Stimulated activated naive CD8-positive, alpha-beta T cell treated with anti-CD3 and anti-CD28 coated beads, Interleukin-15, Interleukin-2, amounts not matched to agents 100 ng/mL and 50 ng/mL, for 24 hours (primary cell): Measurements from ENCODE around the gene SHBG.
A peak's percentile ranks its signal among the peaks of the same experiment; 100 is the strongest.
"Not testable (repeated sequence)": the region's sequence is repeated elsewhere in the genome, so short reads cannot be mapped to it uniquely, and the experiment has no call there.

ENCODE experiments used
- H3K27ac Mint-ChIP-seq: one replicate; pipeline ENCODE4 v1.8.0; 2021; ENCODE audit warnings: mild to moderate bottlenecking, mixed read lengths
- H3K27me3 Mint-ChIP-seq: one replicate; pipeline ENCODE4 v1.8.0; 2021; ENCODE audit warnings: mixed read lengths
- H3K36me3 Mint-ChIP-seq: one replicate; pipeline ENCODE4 v1.8.0; 2021; ENCODE audit warnings: low read depth, mixed read lengths
- H3K4me1 Mint-ChIP-seq: one replicate; pipeline ENCODE4 v1.8.0; 2021; ENCODE audit warnings: low read depth, mixed read lengths
- H3K4me3 Mint-ChIP-seq: one replicate; pipeline ENCODE4 v1.8.0; 2021; ENCODE audit warnings: mild to moderate bottlenecking, mixed read lengths
- H3K9me3 Mint-ChIP-seq: one replicate; pipeline ENCODE4 v1.8.0; 2021; ENCODE audit warnings: mixed read lengths

The SHBG gene

GRCh38 chr17:7626956-7627249 lies 3.0 kb upstream of the SHBG start:
- Mint-ChIP-seq H3K4me1 (peaks cover 10% of the 10 kb centered on the region), H3K4me3 (peak overlapping the region; percentile 85), H3K9me3 (no peaks in the 10 kb centered on the region), H3K27ac (peak overlapping the region; percentile 61), H3K36me3 (no peaks in the 10 kb centered on the region), H3K27me3 (no peaks in the 10 kb centered on the region)

- H3K27me3 Mint-ChIP-seq, result no peaks in the 10 kb centered on the region
- peak within 1 kb of the TSS; percentile 61 for H3K27ac Mint-ChIP-seq
- peak within 1 kb of the TSS; percentile 85 for H3K4me3 Mint-ChIP-seq
- peaks cover 10% of the 10 kb centered on the region for H3K4me1 Mint-ChIP-seq
- H3K9me3 Mint-ChIP-seq, result no peaks in the 10 kb centered on the region
- H3K36me3 Mint-ChIP-seq, result no peaks in the 10 kb centered on the region
Observed at GRCh38 chr17:7627250-7628121, 2.4 kb upstream of the SHBG start, which contains the start of gene SAT2. SAT2 (minus strand) TSS chr17:7627821; CDS start chr17:7627635, 186 bp downstream.

GRCh38 chr17:7631398-7632380 lies 1.8 kb downstream of the SHBG start:
- no peaks in the 10 kb centered on the region for H3K27me3 Mint-ChIP-seq
- H3K27ac Mint-ChIP-seq, result no peak overlapping the region
- peaks cover 5% of the 10 kb centered on the region for H3K4me1 Mint-ChIP-seq
- no peaks in the 10 kb centered on the region for H3K9me3 Mint-ChIP-seq
- no peaks in the 10 kb centered on the region for H3K36me3 Mint-ChIP-seq
- H3K4me3 Mint-ChIP-seq, result no peak overlapping the region

- H3K4me1 Mint-ChIP-seq, result no peaks in the 10 kb centered on the region
- H3K27ac Mint-ChIP-seq, result no peak overlapping the region
- H3K27me3 Mint-ChIP-seq, result no peaks in the 10 kb centered on the region
- H3K4me3 Mint-ChIP-seq, result no peak overlapping the region
- H3K9me3 Mint-ChIP-seq, result no peaks in the 10 kb centered on the region
- H3K36me3 Mint-ChIP-seq, result no peaks in the 10 kb centered on the region
Observed at GRCh38 chr17:7632492-7632894, 2.6 kb downstream of the SHBG start.

GRCh38 chr17:7633093-7633492 lies 3.2 kb downstream of the SHBG start:
- Mint-ChIP-seq H3K36me3 (no peaks in the 10 kb centered on the region), H3K27ac (no peak overlapping the region), H3K4me3 (no peak overlapping the region), H3K27me3 (no peaks in the 10 kb centered on the region), H3K4me1 (no peaks in the 10 kb centered on the region), H3K9me3 (no peaks in the 10 kb centered on the region)

- Mint-ChIP-seq H3K27me3 (no peaks in the 10 kb centered on the region), H3K4me3 (no peak overlapping the region), H3K36me3 (no peaks in the 10 kb centered on the region), H3K4me1 (no peaks in the 10 kb centered on the region), H3K9me3 (no peaks in the 10 kb centered on the region), H3K27ac (no peak overlapping the region)
Observed at GRCh38 chr17:7634384-7634783, 4.4 kb downstream of the SHBG start.

GRCh38 chr17:7636163-7636562 lies 6.2 kb downstream of the SHBG start:
- no peak overlapping the region for H3K27ac Mint-ChIP-seq
- H3K27me3 Mint-ChIP-seq, result no peaks in the 10 kb centered on the region
- H3K36me3 Mint-ChIP-seq, result no peaks in the 10 kb centered on the region
- no peaks in the 10 kb centered on the region for H3K4me1 Mint-ChIP-seq
- no peak overlapping the region for H3K4me3 Mint-ChIP-seq
- no peaks in the 10 kb centered on the region for H3K9me3 Mint-ChIP-seq

GRCh38 chr17:7640783-7641182 lies 10.8 kb downstream of the SHBG start:
- peaks cover 12% of the 10 kb centered on the region for H3K27me3 Mint-ChIP-seq
- no peak overlapping the region for H3K4me3 Mint-ChIP-seq
- H3K27ac Mint-ChIP-seq, result no peak overlapping the region
- no peaks in the 10 kb centered on the region for H3K36me3 Mint-ChIP-seq
- H3K4me1 Mint-ChIP-seq, result no peaks in the 10 kb centered on the region
- no peaks in the 10 kb centered on the region for H3K9me3 Mint-ChIP-seq

GRCh38 chr17:7641635-7642034 lies 11.7 kb downstream of the SHBG start:
- peaks cover 12% of the 10 kb centered on the region for H3K27me3 Mint-ChIP-seq
- H3K9me3 Mint-ChIP-seq, H3K36me3 Mint-ChIP-seq, H3K4me1 Mint-ChIP-seq, H3K27ac Mint-ChIP-seq: not testable (repeated sequence)
- H3K4me3 Mint-ChIP-seq, result peak overlapping the region; percentile 37

- Mint-ChIP-seq H3K4me3 (no peak overlapping the region), H3K27me3 (peaks cover 18% of the 10 kb centered on the region), H3K36me3 (no peaks in the 10 kb centered on the region), H3K9me3 (no peaks in the 10 kb centered on the region), H3K4me1 (peaks cover under 1% of the 10 kb centered on the region), H3K27ac (no peak overlapping the region)
Observed at GRCh38 chr17:7644775-7645174, 14.8 kb downstream of the SHBG start.

- H3K27me3 Mint-ChIP-seq, result peaks cover 32% of the 10 kb centered on the region
- peaks cover 14% of the 10 kb centered on the region for H3K4me1 Mint-ChIP-seq
- no peak overlapping the region for H3K4me3 Mint-ChIP-seq
- no peaks in the 10 kb centered on the region for H3K36me3 Mint-ChIP-seq
- no peaks in the 10 kb centered on the region for H3K9me3 Mint-ChIP-seq
- H3K27ac Mint-ChIP-seq, result no peak overlapping the region
Observed at GRCh38 chr17:7646457-7646856, 16.5 kb downstream of the SHBG start.

GRCh38 chr17:7647018-7647417 lies 17.1 kb downstream of the SHBG start:
- H3K36me3 Mint-ChIP-seq, result no peaks in the 10 kb centered on the region
- H3K4me3 Mint-ChIP-seq, result no peak overlapping the region
- no peak overlapping the region for H3K27ac Mint-ChIP-seq
- no peaks in the 10 kb centered on the region for H3K9me3 Mint-ChIP-seq
- H3K27me3 Mint-ChIP-seq, result peaks cover 30% of the 10 kb centered on the region
- H3K4me1 Mint-ChIP-seq, result peaks cover 14% of the 10 kb centered on the region

GRCh38 chr17:7650509-7651096 lies 20.7 kb downstream of the SHBG start, which contains the start of gene ATP1B2:
ATP1B2 (plus strand) TSS chr17:7650926; CDS start chr17:7651519, 593 bp downstream.
- H3K9me3 Mint-ChIP-seq, result no peaks in the 10 kb centered on the region
- H3K27me3 Mint-ChIP-seq, result peaks cover 39% of the 10 kb centered on the region
- no peaks in the 10 kb centered on the region for H3K36me3 Mint-ChIP-seq
- peaks cover 14% of the 10 kb centered on the region for H3K4me1 Mint-ChIP-seq
- H3K27ac Mint-ChIP-seq, result no peak within 1 kb of the TSS
- peak within 1 kb of the TSS; percentile 73 for H3K4me3 Mint-ChIP-seq

GRCh38 chr17:7651097-7651664 lies 21.2 kb downstream of the SHBG start:
- Mint-ChIP-seq H3K27me3 (peaks cover 39% of the 10 kb centered on the region), H3K9me3 (no peaks in the 10 kb centered on the region), H3K4me1 (peaks cover 14% of the 10 kb centered on the region), H3K4me3 (peak overlapping the region; percentile 69), H3K27ac (no peak overlapping the region), H3K36me3 (no peaks in the 10 kb centered on the region)
